ENCODE data around the gene FLT1. TPM values are rescaled to one million over a fixed set of nuclear protein-coding genes. Genes with fewer than 3 reads are reported as not detected.

FLT1 gene
- total RNA-seq, 2 donors from 2014 or later, result 3.2 to 10.3 TPM

DNA sequence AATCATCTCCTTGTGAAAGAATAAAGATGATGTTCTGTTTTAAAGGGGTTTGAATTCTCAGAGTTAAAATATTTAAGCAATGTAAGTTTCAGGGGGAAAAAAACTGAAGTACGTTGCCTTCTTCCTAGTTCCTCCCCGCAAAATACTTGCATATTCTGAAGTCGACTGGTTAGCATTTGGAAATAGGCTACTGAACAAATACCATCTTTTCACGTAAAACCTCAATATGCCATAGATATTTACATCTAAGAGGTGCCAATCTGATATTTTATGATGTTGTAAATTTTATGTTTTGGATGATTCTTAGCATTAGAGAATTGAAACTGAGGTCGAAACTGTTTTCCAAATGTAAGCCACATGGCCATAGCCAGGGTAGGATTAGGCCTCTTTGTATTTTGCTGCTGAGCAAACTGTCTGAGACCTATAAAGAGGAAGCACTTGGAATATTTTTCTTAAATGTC, 138.3 kb downstream of the FLT1 start:
- Mint-ChIP-seq H3K36me3 (ENCODE audit: low read depth) (no peaks in the 10 kb centered on the region), H3K27me3 (ENCODE audit: insufficient read depth) (no peaks in the 10 kb centered on the region), H3K4me1 (peaks cover 28% of the 10 kb centered on the region), H3K4me3 (no peak overlapping the region), H3K9me3 (no peaks in the 10 kb centered on the region), H3K27ac (peak overlapping the region; percentile 56)
- Histone ChIP-seq H3K9ac (ENCODE audit: extremely low read depth, low read length, poor library complexity, severe bottlenecking) (no peak overlapping the region), H3K36me3 (ENCODE audit: control insufficient read depth, insufficient read depth, low read length) (no peaks in the 10 kb centered on the region), H3K9me3 (ENCODE audit: control insufficient read depth, low read length) (no peaks in the 10 kb centered on the region), H3K4me1 (ENCODE audit: control insufficient read depth, insufficient read depth, low read length) (peaks cover 7% of the 10 kb centered on the region), H3K27ac (ENCODE audit: low read depth, low read length) (no peak overlapping the region), H3K4me3 (ENCODE audit: low read length) (no peak overlapping the region), H3K27me3 (ENCODE audit: control insufficient read depth, insufficient read depth, low read length, poor library complexity, severe bottlenecking) (no peaks in the 10 kb centered on the region)
- no peak for DNase-seq
- 90 to 93% methylated on average over 2 to 5 of the region's 5 CpGs for WGBS, 2 experiments (ENCODE audit: insufficient coverage in 1 of 2, insufficient read length in 1 of 2)
- TF ChIP-seq CTCF (conservative IDR thresholded peaks at IDR 0.05), result no peak

DNA sequence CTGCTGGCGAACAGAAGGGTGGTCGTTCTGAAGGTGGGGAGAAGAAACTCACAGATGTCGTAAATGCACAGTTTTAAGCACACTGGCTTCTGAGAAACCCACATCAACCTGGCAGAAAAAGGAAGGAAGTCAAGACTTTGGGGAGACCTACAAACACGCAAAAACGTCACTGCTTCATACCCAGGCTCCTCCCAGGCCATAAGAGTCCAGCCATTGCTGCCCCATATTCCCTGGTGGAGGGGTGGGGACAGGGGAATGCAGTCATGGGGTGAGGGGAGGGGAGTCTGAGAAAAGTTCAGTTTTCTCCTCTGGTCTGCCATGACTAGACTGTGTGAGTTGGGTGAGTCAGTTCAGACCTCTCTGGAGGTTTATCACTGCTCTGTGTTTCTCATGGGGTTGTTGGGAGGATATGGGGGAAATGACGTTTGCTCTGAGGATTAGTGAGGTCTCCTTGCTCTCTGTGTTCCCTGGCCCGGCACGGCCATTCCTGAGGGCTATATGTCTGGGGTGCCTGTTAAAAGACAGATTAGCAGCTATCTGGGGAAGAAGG, 139.0 kb downstream of the FLT1 start:
- peak overlapping the region; percentile 56 for H3K27ac Mint-ChIP-seq
- no peak overlapping the region for H3K4me3 Mint-ChIP-seq
- Histone ChIP-seq H3K4me3 (ENCODE audit: low read length) (no peak overlapping the region), H3K27ac (ENCODE audit: low read depth, low read length) (no peak overlapping the region), H3K9me3 (ENCODE audit: control insufficient read depth, low read length) (no peaks in the 10 kb centered on the region), H3K4me1 (ENCODE audit: control insufficient read depth, insufficient read depth, low read length) (peaks cover 7% of the 10 kb centered on the region), H3K27me3 (ENCODE audit: control insufficient read depth, insufficient read depth, low read length, poor library complexity, severe bottlenecking) (no peaks in the 10 kb centered on the region), H3K36me3 (ENCODE audit: control insufficient read depth, insufficient read depth, low read length) (no peaks in the 10 kb centered on the region), H3K9ac (ENCODE audit: extremely low read depth, low read length, poor library complexity, severe bottlenecking) (no peak overlapping the region)
- 80 to 82% methylated on average over 5 to 8 of the region's 8 CpGs for WGBS, 2 experiments (ENCODE audit: insufficient coverage in 1 of 2, insufficient read length in 1 of 2)
- H3K36me3 Mint-ChIP-seq (ENCODE audit: low read depth), result no peaks in the 10 kb centered on the region
- no peaks in the 10 kb centered on the region for H3K27me3 Mint-ChIP-seq (ENCODE audit: insufficient read depth)
- DNase-seq, result peak; percentile 56
- no peaks in the 10 kb centered on the region for H3K9me3 Mint-ChIP-seq
- no peak for TF ChIP-seq CTCF (conservative IDR thresholded peaks at IDR 0.05)
- H3K4me1 Mint-ChIP-seq, result peaks cover 32% of the 10 kb centered on the region

GRCh38 chr13:28355046-28355821, 139.7 kb downstream of the FLT1 start:
- Mint-ChIP-seq H3K36me3 (ENCODE audit: low read depth) (no peaks in the 10 kb centered on the region), H3K4me3 (no peak overlapping the region), H3K27ac (peak overlapping the region; percentile 56), H3K27me3 (ENCODE audit: insufficient read depth) (no peaks in the 10 kb centered on the region), H3K9me3 (no peaks in the 10 kb centered on the region), H3K4me1 (peaks cover 33% of the 10 kb centered on the region)
- DNase-seq, result no peak
- Histone ChIP-seq H3K4me3 (ENCODE audit: low read length) (no peak overlapping the region), H3K9ac (ENCODE audit: extremely low read depth, low read length, poor library complexity, severe bottlenecking) (no peak overlapping the region), H3K27ac (ENCODE audit: low read depth, low read length) (no peak overlapping the region), H3K4me1 (ENCODE audit: control insufficient read depth, insufficient read depth, low read length) (peaks cover 7% of the 10 kb centered on the region), H3K27me3 (ENCODE audit: control insufficient read depth, insufficient read depth, low read length, poor library complexity, severe bottlenecking) (no peaks in the 10 kb centered on the region), H3K36me3 (ENCODE audit: control insufficient read depth, insufficient read depth, low read length) (no peaks in the 10 kb centered on the region), H3K9me3 (ENCODE audit: control insufficient read depth, low read length) (no peaks in the 10 kb centered on the region)
- 89 to 92% methylated on average over 12 to 14 of the region's 14 CpGs for WGBS, 2 experiments (ENCODE audit: insufficient coverage in 1 of 2, insufficient read length in 1 of 2)
- no peak for TF ChIP-seq CTCF (conservative IDR thresholded peaks at IDR 0.05)
